Measurements from ENCODE around the gene SH3RF3.

Gene SH3RF3

DNA sequence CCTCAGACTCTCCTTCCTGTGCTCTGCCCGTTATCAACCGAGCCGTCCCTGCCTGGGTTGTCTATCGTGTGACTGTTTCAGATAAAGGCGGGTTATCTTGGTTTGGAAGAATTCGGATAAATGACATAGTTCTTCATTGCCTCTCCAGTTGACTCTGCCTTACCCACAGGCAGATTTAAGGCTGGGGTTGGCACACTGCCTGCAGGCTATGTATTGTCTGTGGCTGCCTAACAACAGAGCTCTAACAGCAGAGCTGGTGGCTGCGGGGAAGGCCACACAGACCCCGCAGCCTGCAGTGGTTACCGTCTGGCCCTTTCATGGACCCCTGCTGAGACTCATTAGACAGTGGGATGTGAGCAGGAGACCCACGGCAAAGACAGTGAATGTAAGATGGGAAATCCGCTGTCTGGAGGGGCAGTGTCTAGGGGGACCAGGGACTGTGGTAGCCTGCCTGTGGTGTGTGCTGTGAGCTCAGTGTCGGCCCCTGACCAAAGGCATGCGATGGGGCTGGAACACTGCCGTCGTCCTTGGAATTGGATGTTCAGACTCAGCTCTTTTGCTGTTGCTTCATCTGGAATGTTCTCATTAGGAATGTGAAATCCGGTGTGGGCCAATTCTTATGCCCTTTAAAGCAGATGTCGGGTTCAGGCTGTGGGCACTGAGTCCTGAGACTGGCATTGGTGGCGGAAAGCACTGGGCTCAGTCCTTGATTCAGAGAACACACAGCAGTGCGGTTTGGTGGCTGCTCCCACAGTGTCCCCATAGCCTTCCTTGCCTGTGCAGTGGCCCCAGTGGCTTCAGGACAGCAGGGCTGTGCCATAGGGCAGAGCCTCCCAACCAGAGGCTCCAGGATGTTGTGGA, 44.5 kb downstream of the SH3RF3 start:
- no peaks in the 10 kb centered on the region for H3K36me3 ChIP-seq (ENCODE audit: control insufficient read depth, insufficient read depth, low read length)
- H2AFZ ChIP-seq: no peak overlapping the region
- H3K27ac ChIP-seq: no peak overlapping the region
- TF ChIP-seq, protein P1, sequence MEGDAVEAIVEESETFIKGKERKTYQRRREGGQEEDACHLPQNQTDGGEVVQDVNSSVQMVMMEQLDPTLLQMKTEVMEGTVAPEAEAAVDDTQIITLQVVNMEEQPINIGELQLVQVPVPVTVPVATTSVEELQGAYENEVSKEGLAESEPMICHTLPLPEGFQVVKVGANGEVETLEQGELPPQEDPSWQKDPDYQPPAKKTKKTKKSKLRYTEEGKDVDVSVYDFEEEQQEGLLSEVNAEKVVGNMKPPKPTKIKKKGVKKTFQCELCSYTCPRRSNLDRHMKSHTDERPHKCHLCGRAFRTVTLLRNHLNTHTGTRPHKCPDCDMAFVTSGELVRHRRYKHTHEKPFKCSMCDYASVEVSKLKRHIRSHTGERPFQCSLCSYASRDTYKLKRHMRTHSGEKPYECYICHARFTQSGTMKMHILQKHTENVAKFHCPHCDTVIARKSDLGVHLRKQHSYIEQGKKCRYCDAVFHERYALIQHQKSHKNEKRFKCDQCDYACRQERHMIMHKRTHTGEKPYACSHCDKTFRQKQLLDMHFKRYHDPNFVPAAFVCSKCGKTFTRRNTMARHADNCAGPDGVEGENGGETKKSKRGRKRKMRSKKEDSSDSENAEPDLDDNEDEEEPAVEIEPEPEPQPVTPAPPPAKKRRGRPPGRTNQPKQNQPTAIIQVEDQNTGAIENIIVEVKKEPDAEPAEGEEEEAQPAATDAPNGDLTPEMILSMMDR (IDR thresholded peaks at IDR 0.05): no peak
- H3K9me3 ChIP-seq (ENCODE audit: control insufficient read depth, low read length): no peaks in the 10 kb centered on the region
- no peak overlapping the region for H3K4me3 ChIP-seq (ENCODE audit: low read depth, low read length)
- H3K4me1 ChIP-seq: no peaks in the 10 kb centered on the region
- no peak overlapping the region for H3K9ac ChIP-seq
- no peak overlapping the region for H3K4me2 ChIP-seq (ENCODE audit: low read length)
- H3K79me2 ChIP-seq: no peaks in the 10 kb centered on the region
- H3K27me3 ChIP-seq (ENCODE audit: control insufficient read depth, insufficient read depth, low read length): no peaks in the 10 kb centered on the region

DNA sequence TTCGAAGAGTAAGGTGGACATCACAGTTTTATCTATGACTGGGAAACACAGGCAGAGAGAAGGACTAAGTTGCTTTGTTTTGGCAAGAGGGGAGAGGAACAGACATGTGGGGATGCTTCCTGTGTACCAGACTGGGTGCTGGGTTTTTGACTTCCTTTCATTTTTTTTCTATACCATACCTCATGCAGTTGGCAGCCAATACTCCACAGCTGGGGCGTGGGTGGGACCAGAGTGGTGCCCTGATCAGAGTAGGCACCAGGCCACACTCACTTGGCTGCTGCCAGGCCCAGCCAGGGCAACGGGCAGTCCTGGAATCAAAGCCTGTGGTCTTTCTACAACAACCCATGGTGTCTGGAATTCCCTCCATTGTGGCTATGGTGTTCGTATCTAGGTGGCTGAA, 45.2 kb downstream of the SH3RF3 start:
- Histone ChIP-seq H3K9ac (no peak overlapping the region), H2AFZ (no peak overlapping the region), H3K79me2 (no peaks in the 10 kb centered on the region), H3K4me1 (no peaks in the 10 kb centered on the region), H3K9me3 (ENCODE audit: control insufficient read depth, low read length) (no peaks in the 10 kb centered on the region), H3K4me3 (ENCODE audit: low read depth, low read length) (no peak overlapping the region), H3K27ac (no peak overlapping the region), H3K36me3 (ENCODE audit: control insufficient read depth, insufficient read depth, low read length) (no peaks in the 10 kb centered on the region), H3K27me3 (ENCODE audit: control insufficient read depth, insufficient read depth, low read length) (no peaks in the 10 kb centered on the region), H3K4me2 (ENCODE audit: low read length) (no peak overlapping the region)
- TF ChIP-seq, protein P1 (IDR thresholded peaks at IDR 0.05): no peak

DNA sequence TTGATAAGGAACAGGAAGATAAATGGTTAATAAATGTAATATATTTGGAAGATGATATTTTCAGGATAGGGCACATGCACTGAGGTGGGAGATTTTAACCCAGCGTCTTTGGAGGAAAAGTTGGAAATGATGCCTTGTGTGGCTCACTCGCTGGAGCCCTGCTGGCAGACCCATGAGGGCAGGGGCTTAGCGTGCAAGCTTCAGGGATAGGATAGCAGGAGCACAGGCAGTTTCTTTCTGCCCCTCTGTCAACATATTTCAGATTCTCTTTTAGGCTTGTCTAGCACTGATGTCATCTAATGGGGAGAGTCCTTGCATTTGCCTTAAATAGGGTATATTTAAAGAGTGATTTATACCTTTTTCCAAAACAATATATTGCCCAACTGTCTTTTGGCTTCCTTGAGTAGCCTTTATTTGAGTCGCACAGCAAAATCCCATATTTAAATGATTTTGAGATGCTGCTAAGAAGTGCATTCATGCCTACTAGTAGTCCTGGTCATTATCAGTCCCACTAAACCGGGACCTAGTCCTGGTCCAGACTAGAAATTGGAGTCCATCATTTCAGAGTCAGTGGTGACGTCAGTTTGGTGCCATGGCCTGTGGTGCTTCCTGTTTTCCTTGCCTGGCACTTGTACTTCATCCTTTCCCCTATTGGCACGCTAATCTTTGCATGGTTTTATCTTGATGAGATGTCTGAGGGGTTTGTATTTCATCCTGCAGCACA, 45.8 kb downstream of the SH3RF3 start:
- no peaks in the 10 kb centered on the region for H3K4me1 ChIP-seq
- H3K9me3 ChIP-seq (ENCODE audit: control insufficient read depth, low read length): no peaks in the 10 kb centered on the region
- H3K79me2 ChIP-seq: no peaks in the 10 kb centered on the region
- no peak overlapping the region for H2AFZ ChIP-seq
- H3K27ac ChIP-seq: no peak overlapping the region
- H3K36me3 ChIP-seq (ENCODE audit: control insufficient read depth, insufficient read depth, low read length): no peaks in the 10 kb centered on the region
- TF ChIP-seq, protein P1 (IDR thresholded peaks at IDR 0.05): no peak
- H3K4me2 ChIP-seq (ENCODE audit: low read length): no peak overlapping the region
- H3K27me3 ChIP-seq (ENCODE audit: control insufficient read depth, insufficient read depth, low read length): no peaks in the 10 kb centered on the region
- no peak overlapping the region for H3K9ac ChIP-seq
- H3K4me3 ChIP-seq (ENCODE audit: low read depth, low read length): no peak overlapping the region

DNA sequence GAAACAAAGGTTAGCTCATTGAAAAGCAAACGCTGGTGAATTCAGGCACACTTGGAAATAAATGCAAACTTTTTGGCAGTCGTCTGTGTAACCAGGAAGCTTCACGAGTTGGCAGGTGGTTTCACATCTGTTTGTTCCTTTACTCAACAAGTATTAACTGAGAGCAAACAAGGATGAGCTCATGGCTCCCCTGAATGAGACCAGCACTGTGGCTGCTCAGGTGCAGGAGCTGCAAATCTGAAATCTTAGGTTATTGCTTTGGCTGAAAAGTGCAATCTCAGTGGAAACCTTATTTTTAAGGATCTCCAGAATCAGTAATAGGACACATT, 46.3 kb downstream of the SH3RF3 start:
- H3K27ac ChIP-seq: no peak overlapping the region
- no peaks in the 10 kb centered on the region for H3K36me3 ChIP-seq (ENCODE audit: control insufficient read depth, insufficient read depth, low read length)
- H3K4me1 ChIP-seq: no peaks in the 10 kb centered on the region
- no peak overlapping the region for H2AFZ ChIP-seq
- H3K4me3 ChIP-seq (ENCODE audit: low read depth, low read length): no peak overlapping the region
- H3K9me3 ChIP-seq (ENCODE audit: control insufficient read depth, low read length): no peaks in the 10 kb centered on the region
- TF ChIP-seq, protein P1 (IDR thresholded peaks at IDR 0.05): no peak
- no peaks in the 10 kb centered on the region for H3K79me2 ChIP-seq
- no peak overlapping the region for H3K4me2 ChIP-seq (ENCODE audit: low read length)
- H3K9ac ChIP-seq: no peak overlapping the region
- H3K27me3 ChIP-seq (ENCODE audit: control insufficient read depth, insufficient read depth, low read length): no peaks in the 10 kb centered on the region
